Astrocyte (in vitro differentiated cells and primary cell): Measurements from ENCODE around the gene SYCN.

Experiments
- CTCF ChIP-seq: IDR thresholded peaks from 2 replicates; pipeline ENCODE4 v1.5.1; 2011; ENCODE audit warnings: low read depth, mild to moderate bottlenecking, inconsistent platforms, low read length, moderate library complexity; ENCODE audit not compliant: insufficient read depth
- EZH2 ChIP-seq: IDR thresholded peaks from 2 replicates; pipeline ENCODE4 v1.6.1; 2012; ENCODE audit warnings: mild to moderate bottlenecking, low read length, inconsistent platforms; ENCODE audit not compliant: insufficient read depth

- no peak for TF ChIP-seq CTCF
- no peak for TF ChIP-seq EZH2
These were observed 34.9 kb upstream of the SYCN start for GRCh38 chr19:39238944-39239343.
